Hepatic stellate cell (primary cell): ENCODE data around the gene LIN7C.

Source experiments
- DNase-seq: peaks from one replicate; pipeline ENCODE4 v3.0.0; 2011; ENCODE audit warnings: low spot score

Gene LIN7C

GRCh38 chr11:27444801-27445215 lies 61.8 kb downstream of the LIN7C start:
- no peak for DNase-seq
